Stimulated activated CD8-positive, alpha-beta memory T cell treated with anti-CD3 and anti-CD28 coated beads, Interleukin-4, amount 100 ng/mL, for 48 hours (primary cell): ENCODE measurements around the gene ZDHHC8.

ENCODE experiments used
- DNase-seq: peaks from one replicate; pipeline ENCODE4 v3.0.0-alpha.2; 2020

Gene ZDHHC8

GRCh38 chr22:20182365-20182764 is 50.8 kb downstream of the ZDHHC8 start:
- DNase-seq: no peak

DNA sequence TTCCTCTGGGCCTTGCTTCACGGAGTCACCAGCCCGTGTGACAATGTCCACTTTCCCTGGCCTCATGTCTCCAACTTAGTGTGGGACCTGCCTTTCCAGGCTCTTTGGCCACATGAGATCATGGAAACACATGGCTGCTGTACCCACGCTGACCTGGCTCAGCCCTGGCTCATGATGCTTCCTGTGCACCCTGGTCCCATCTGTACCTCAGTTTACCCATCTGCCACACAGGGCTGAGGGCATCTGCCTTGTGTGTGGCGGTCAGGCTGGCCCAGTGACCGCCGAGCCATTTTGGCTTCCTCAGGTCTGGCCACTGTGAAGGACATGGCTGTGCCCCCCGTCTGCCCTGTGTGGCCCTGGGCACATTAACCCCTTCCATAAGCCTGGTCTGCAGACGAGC is 51.5 kb downstream of the ZDHHC8 start:
- no peak for DNase-seq

- no peak for DNase-seq
These were observed 52.2 kb downstream of the ZDHHC8 start for GRCh38 chr22:20183823-20184222.

DNA sequence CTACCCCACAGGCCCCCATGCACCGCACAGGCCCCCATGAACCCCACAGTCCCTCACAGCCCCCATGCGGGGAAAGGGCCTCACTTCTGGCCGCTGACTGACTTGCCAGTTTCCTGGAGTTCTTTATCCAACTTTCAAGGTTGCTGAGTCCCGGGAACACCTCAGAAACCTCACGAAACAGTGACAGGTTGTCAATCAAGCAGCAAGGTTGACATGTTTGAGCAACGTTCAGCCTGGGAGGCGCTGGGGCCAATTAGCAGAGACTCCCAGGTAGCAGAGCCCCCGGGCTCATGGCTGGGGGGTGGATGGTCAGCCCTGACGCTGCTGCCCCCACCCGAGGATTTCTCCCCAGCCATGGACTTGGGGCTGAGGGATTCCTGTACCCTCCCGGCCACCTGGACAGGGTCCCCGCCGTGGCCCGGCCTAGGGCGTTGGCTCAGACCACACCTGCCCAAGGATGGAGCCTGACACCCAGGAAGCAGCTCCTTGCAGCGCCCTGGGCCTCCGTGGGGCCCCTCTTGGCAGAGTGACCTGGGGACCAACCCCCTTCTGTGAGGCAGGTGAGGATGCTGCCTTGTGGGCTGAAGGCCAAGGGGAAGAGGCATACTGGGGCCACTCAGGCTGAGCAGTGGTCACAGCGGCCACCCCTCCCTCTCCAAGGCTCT is 53.0 kb downstream of the ZDHHC8 start:
- no peak for DNase-seq

- no peak for DNase-seq
These were observed 54.1 kb downstream of the ZDHHC8 start for GRCh38 chr22:20185750-20186149.

DNA sequence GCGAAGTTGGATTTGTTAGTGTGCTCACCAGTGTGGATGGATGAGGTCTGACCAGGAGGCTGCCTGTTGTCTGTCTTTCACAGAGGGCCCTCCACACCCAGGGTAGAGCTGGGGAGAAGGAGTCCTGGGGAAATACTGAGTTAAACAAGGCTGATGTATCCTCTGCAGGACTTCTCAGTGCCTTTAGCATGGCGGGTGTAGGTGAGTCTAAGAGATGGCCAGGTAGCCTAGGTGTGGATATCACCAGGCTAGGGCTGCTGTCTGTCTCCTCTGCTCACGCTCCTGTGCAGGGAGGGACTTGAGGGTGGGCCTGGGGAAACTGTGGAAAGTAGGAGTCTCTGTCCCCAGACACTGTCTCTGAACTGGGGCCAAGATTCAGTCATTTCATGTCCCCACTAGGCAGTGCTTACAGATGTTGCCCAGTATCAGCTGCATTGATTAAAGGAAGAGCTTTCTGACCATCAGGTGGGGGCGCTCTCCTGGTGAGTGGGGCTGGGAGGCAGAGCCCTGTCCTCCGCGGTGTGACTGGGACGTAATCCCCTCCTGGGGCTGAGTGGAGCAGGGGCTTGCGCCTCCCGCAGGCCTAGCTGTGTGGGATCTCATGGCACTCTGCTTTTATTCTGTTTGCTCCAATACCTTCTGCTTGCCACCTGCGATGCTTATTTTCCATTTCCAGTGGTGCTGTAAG is 54.7 kb downstream of the ZDHHC8 start:
- DNase-seq: no peak

- no peak for DNase-seq
These were observed 55.4 kb downstream of the ZDHHC8 start for GRCh38 chr22:20186871-20187546.

GRCh38 chr22:20187777-20188566 is 56.4 kb downstream of the ZDHHC8 start:
- DNase-seq: no peak

GRCh38 chr22:20188567-20188877 is 56.9 kb downstream of the ZDHHC8 start:
- no peak for DNase-seq

DNA sequence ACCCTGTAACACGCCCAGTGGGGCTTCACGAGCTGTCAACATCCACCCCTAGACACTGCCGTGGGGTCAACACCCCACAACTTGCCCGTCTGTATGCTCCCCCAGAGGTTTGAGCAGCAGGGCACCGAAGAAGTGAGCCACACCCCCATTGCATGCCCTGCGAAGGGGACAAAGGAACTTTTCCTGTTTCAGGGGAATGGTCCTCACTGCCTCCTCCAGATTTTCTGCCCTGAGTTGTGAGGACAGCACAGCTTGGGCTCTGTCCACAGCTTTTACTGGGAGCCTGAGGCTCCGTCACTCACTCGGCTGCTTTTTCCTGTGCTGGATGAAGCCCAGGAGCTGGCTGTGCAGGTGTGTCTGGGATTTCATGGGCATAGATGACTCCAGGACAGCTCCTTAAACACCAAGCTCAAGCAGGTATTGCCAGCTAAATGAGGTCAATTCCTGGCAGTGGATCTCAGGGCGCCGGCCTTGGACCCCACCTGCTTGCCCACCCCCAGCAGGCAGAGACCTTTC is 59.5 kb downstream of the ZDHHC8 start:
- DNase-seq: no peak

- DNase-seq: no peak
These were observed 60.2 kb downstream of the ZDHHC8 start for GRCh38 chr22:20191803-20192202.

DNA sequence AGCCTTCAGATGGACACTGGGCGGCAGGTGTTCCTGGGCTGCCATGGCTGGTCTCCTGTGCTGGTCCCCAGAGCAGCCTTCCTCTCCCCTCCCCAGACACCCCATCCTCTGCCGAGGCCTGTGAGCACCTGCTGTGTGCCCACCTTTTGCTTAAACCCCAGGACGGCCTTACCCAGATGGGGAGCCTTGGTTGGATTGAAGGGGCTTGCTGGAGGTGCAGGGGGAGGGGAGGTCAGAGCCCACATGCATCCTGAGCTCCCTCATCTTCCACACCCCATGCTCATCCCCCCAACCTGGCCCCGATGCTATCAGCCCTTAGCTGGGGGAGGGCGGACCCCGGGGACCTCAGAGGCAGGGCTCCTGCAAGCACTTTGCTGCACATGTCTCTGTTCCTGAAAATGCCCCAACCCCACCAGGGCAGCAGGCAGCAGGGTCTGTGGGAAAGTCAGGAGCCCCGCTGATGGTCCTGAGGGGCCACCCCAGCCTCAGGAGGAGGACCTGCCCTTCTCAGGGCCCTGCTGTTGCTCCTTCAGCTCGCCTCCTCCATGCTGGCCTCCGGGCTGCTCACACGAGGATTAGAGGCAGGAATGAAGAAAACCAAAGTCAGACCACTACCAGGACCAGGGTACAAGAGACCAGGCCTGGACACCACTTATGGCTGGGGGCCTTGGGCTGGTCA is 60.8 kb downstream of the ZDHHC8 start:
- DNase-seq: no peak

DNA sequence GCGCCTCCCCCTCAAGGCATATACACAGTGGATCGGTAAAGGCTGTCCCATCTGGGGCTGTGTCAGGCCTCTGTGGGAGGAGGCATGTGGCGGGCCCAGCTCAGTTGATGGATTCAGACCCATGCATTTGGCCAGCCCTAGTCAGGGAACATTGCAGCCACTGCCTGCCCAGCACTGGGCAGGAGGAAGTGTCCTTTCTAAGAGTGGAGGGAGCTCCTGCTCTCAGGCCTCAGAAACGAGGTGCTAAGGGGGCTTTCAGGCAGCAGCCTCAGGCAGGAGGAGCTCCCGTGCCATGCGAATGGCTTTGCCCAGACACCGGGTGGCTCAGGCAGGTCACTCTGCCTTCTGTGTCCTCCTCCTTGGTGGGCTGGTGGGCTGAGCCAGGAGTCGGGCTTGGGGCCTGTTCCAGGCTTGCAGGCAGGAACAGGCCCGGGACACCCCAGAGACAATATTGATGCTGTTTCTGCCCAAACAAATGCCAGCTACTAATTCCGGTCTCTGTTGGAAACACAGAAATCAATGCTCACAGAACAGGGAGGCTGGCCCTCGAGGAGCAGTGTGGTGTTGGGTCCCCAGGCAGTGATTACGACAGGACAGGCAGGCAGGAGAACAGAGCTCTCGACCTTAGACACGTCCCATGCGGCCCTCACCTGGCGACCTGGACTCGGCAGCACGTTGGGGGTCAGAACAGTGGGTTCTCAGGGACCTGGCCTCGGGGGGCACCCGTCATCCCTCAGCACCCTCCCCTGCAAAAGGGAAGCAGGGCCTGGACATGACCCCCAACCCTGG is 61.6 kb downstream of the ZDHHC8 start:
- DNase-seq: no peak

DNA sequence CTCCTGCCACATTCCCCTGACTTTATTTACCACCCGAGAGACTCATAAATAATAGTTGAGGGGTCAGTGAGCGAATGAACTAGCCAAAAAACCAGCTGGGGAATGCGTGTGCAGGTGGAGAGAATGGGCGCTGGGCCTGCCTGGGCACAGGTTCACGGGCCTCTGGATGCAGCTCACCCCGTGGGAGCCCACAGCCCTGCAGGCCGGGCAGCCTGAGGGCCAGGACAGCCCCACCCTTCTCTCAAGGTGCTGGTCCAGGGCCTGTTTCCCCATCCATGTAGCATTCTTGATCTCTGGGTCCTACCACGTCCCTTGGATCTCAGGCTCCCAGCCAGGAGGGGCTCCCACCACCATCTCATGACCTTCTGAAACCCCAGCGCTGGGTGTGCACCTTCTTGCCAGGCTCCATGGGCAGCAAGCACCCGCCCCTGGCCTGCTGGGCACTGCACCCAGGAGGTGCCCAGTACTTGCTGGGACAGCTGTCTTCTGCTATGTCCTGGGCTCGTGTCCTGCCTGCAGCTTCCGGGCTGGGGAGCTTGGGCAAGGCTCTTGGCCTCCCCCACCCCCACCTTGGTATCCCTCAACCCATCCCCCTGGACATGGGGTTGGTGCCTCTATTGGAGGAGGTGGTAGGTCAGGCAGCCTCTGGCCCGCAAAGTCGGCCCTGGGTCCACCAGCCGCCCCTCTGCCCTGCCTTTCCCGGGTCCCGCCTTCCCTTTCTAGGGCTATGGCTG is 62.3 kb downstream of the ZDHHC8 start:
- no peak for DNase-seq

GRCh38 chr22:20194681-20195593 is 63.3 kb downstream of the ZDHHC8 start:
- no peak for DNase-seq

GRCh38 chr22:20196094-20196842 is 64.7 kb downstream of the ZDHHC8 start:
- no peak for DNase-seq
